Liver (tissue), 3 donors: ENCODE measurements around the gene WNT8A.

Experiments used
- ATF3 ChIP-seq: IDR thresholded peaks from 2 replicates; pipeline ENCODE4 v1.6.1; 2016; ENCODE audit warnings: antibody characterized with exemption
- CTCF ChIP-seq: fragments of 150-350 bp; IDR thresholded peaks from 2 replicates; pipeline ENCODE4 v1.5.1; 2017; ENCODE audit warnings: improper control_type of control experiment, low read depth, low read length; ENCODE audit not compliant: missing input control
- HNF4A ChIP-seq, 2 donors: conservative IDR thresholded peaks; 2 replicates each; pipeline ENCODE4 v1.6.1; 2016; ENCODE audit warnings: antibody characterized with exemption in 2 of 2, mild to moderate bottlenecking in 2 of 2
- RAD21 ChIP-seq, 2 donors: IDR thresholded peaks; 2 replicates each; pipeline ENCODE4 v1.6.1; 2016; ENCODE audit warnings: antibody characterized with exemption in 2 of 2, mild to moderate bottlenecking in 2 of 2
- SP1 ChIP-seq: IDR thresholded peaks from 2 replicates; pipeline ENCODE4 v1.6.1; 2018; ENCODE audit warnings: antibody characterized with exemption, mild to moderate bottlenecking
- TF ChIP-seq, protein P1 (sequence below): IDR thresholded peaks from 2 replicates; pipeline ENCODE4 v1.6.1; 2016; ENCODE audit warnings: antibody characterized with exemption, mild to moderate bottlenecking
- donor health status: healthy.
- donor health status: healthy.

DNA sequence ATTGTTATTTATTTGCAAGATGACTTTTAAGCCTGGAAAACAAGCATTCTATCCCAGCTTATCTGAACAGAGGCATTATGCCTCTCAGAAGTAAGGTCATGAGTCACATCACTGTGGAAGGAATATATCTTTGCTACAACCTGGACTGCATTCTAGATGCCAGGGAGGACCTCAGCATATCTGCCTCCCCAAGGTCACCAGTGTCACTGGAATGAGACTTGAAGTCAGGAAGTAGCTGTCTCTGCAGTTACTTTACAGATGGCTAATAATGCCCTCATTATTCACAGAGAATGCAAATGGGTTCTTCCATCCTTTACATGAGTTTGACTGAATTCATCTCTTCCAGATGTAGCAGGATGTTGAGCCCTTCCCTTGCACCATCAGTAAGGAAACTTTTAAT is 46.6 kb upstream of the WNT8A start:
- TF ChIP-seq CTCF: no peak
- TF ChIP-seq, protein P1, sequence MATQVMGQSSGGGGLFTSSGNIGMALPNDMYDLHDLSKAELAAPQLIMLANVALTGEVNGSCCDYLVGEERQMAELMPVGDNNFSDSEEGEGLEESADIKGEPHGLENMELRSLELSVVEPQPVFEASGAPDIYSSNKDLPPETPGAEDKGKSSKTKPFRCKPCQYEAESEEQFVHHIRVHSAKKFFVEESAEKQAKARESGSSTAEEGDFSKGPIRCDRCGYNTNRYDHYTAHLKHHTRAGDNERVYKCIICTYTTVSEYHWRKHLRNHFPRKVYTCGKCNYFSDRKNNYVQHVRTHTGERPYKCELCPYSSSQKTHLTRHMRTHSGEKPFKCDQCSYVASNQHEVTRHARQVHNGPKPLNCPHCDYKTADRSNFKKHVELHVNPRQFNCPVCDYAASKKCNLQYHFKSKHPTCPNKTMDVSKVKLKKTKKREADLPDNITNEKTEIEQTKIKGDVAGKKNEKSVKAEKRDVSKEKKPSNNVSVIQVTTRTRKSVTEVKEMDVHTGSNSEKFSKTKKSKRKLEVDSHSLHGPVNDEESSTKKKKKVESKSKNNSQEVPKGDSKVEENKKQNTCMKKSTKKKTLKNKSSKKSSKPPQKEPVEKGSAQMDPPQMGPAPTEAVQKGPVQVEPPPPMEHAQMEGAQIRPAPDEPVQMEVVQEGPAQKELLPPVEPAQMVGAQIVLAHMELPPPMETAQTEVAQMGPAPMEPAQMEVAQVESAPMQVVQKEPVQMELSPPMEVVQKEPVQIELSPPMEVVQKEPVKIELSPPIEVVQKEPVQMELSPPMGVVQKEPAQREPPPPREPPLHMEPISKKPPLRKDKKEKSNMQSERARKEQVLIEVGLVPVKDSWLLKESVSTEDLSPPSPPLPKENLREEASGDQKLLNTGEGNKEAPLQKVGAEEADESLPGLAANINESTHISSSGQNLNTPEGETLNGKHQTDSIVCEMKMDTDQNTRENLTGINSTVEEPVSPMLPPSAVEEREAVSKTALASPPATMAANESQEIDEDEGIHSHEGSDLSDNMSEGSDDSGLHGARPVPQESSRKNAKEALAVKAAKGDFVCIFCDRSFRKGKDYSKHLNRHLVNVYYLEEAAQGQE: no peak
- no peak for TF ChIP-seq HNF4A (conservative IDR thresholded peaks at IDR 0.05)
- no peak for TF ChIP-seq ATF3
- no peak for TF ChIP-seq RAD21 (IDR thresholded peaks at IDR 0.05)
- no peak for TF ChIP-seq SP1
